ENCODE data around the gene DYNLL2.
"Not testable (repeated sequence)": the region's sequence is repeated elsewhere in the genome, so short reads cannot be mapped to it uniquely, and the experiment has no call there.

DYNLL2 gene

GRCh38 chr17:58082870-58083490 is at the start of gene DYNLL2:
DYNLL2 (plus strand) TSS chr17:58083419; CDS start chr17:58087091, 3,672 bp downstream.
- peak; percentile 84 for DNase-seq

- no peak for DNase-seq
These were observed 43.2 kb upstream of the DYNLL2 start for GRCh38 chr17:58039975-58040374.

GRCh38 chr17:58040386-58040785 is 42.8 kb upstream of the DYNLL2 start:
- no peak for DNase-seq

GRCh38 chr17:58041161-58041560 is 42.1 kb upstream of the DYNLL2 start:
- DNase-seq = no peak

- DNase-seq = no peak
These were observed 39.7 kb upstream of the DYNLL2 start for GRCh38 chr17:58043221-58044181.

GRCh38 chr17:58044256-58044655 is 39.0 kb upstream of the DYNLL2 start:
- not testable (repeated sequence) for DNase-seq

GRCh38 chr17:58046239-58047094 is 36.8 kb upstream of the DYNLL2 start:
- DNase-seq = no peak

GRCh38 chr17:58047376-58048150 is 35.7 kb upstream of the DYNLL2 start:
- no peak for DNase-seq

GRCh38 chr17:58049533-58049932 is 33.7 kb upstream of the DYNLL2 start:
- DNase-seq = no peak

- DNase-seq = no peak
These were observed 32.3 kb upstream of the DYNLL2 start for GRCh38 chr17:58050966-58051365.

GRCh38 chr17:58051468-58051867 is 31.8 kb upstream of the DYNLL2 start:
- no peak for DNase-seq

GRCh38 chr17:58052407-58052806 is 30.8 kb upstream of the DYNLL2 start:
- no peak for DNase-seq

GRCh38 chr17:58052945-58053715 is 30.1 kb upstream of the DYNLL2 start:
- DNase-seq = no peak

- no peak for DNase-seq
These were observed 28.6 kb upstream of the DYNLL2 start for GRCh38 chr17:58054641-58055040.

- no peak for DNase-seq
These were observed 26.7 kb upstream of the DYNLL2 start for GRCh38 chr17:58056476-58056875.

- DNase-seq = no peak
These were observed 24.1 kb upstream of the DYNLL2 start for GRCh38 chr17:58059141-58059540.

- DNase-seq = no peak
These were observed 22.5 kb upstream of the DYNLL2 start for GRCh38 chr17:58060596-58061191.

- no peak for DNase-seq
These were observed 21.5 kb upstream of the DYNLL2 start for GRCh38 chr17:58061672-58062071.

GRCh38 chr17:58065238-58065637 is 18.0 kb upstream of the DYNLL2 start:
- no peak for DNase-seq

GRCh38 chr17:58066401-58066800 is 16.8 kb upstream of the DYNLL2 start:
- DNase-seq = no peak

GRCh38 chr17:58072862-58073261 is 10.4 kb upstream of the DYNLL2 start:
- no peak for DNase-seq
